Adrenal gland (tissue), 5 donors: ENCODE measurements around the gene SLC9C1.

Experiments
- POLR2A ChIP-seq, 2 donors: fragments of 450-650 bp; IDR thresholded peaks; one replicate each; pipeline ENCODE4 v1.6.1; 2017; ENCODE audit warnings: antibody characterized with exemption in 2 of 2, mild to moderate bottlenecking in 2 of 2, moderate library complexity in 1 of 2
- TF ChIP-seq, protein P1 (sequence below), 6 experiments: fragments of 450-650 bp in 4 of 6; fragments of 200-600 bp in 2 of 6; sonication (generic) in 1 of 6; IDR thresholded peaks; 1 replicate in 5 of 6; 2 replicates in 1 of 6; pipeline versions ENCODE4 v1.5.1 to v1.8.0; 2016 to 2021; ENCODE audit warnings: antibody characterized with exemption in 6 of 6, mild to moderate bottlenecking in 2 of 6, moderate library complexity in 1 of 6
- donor health status: DM: no; HTN: no; CAD: no.

DNA sequence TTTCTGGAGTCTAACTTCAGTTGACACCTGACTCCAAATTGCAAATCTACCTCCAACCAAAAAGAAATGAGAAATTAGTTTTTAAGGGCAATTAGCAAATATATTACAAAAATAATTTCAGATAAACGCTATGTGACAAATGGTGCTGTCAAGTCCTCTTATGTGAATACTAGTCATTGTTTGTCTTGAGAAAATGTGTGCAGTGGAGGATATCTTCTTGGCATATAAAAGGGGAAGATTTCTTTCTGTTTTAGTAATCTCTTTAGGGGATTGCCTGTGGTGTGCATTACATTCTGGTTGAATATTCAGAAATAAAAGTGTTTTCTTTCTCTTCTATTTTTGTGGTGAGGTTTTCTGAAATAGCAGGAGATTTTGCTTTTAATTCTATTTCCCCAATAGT is 158.0 kb downstream of the SLC9C1 start:
- TF ChIP-seq POLR2A (IDR thresholded peaks at IDR 0.05), result no peak
- TF ChIP-seq, protein P1, sequence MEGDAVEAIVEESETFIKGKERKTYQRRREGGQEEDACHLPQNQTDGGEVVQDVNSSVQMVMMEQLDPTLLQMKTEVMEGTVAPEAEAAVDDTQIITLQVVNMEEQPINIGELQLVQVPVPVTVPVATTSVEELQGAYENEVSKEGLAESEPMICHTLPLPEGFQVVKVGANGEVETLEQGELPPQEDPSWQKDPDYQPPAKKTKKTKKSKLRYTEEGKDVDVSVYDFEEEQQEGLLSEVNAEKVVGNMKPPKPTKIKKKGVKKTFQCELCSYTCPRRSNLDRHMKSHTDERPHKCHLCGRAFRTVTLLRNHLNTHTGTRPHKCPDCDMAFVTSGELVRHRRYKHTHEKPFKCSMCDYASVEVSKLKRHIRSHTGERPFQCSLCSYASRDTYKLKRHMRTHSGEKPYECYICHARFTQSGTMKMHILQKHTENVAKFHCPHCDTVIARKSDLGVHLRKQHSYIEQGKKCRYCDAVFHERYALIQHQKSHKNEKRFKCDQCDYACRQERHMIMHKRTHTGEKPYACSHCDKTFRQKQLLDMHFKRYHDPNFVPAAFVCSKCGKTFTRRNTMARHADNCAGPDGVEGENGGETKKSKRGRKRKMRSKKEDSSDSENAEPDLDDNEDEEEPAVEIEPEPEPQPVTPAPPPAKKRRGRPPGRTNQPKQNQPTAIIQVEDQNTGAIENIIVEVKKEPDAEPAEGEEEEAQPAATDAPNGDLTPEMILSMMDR (IDR thresholded peaks at IDR 0.05), result no peak
